Activated CD4-positive, alpha-beta T cell treated with anti-CD3 and anti-CD28 coated beads for 36 hours (primary cell): Measurements from ENCODE around the gene FER. TPM values are rescaled to one million over a fixed set of nuclear protein-coding genes. Genes with fewer than 3 reads are reported as not detected.

ENCODE experiments used
- ATAC-seq: fragments of 200-7000 bp; cut with Tn5 transposase; one replicate; pipeline ENCODE4 v1.10.0; 2021; ENCODE audit warnings: mild to moderate bottlenecking, moderate library complexity
- CTCF ChIA-PET: fragments of 350-600 bp; sonication (Branson Sonifier 250); formaldehyde crosslinking; loops from one replicate; lab custom pipeline; 2021; ENCODE audit warnings: antibody characterized with exemption; lab: Charles Lee
- POLR2A ChIA-PET: fragments of 350-600 bp; sonication (Branson Sonifier 250); formaldehyde crosslinking; loops from one replicate; lab custom pipeline; 2021; ENCODE audit warnings: antibody characterized with exemption, inconsistent platforms; lab: Charles Lee
- DNase-seq: peaks from one replicate; pipeline ENCODE4 v3.0.0-alpha.2; 2020
- H3K27ac Mint-ChIP-seq: one replicate; pipeline ENCODE4 v1.8.0; 2021; ENCODE audit warnings: mixed read lengths
- H3K27me3 Mint-ChIP-seq: one replicate; pipeline ENCODE4 v1.8.0; 2021; ENCODE audit warnings: mixed read lengths
- H3K36me3 Mint-ChIP-seq: one replicate; pipeline ENCODE4 v1.8.0; 2021; ENCODE audit warnings: low read depth, mixed read lengths
- H3K4me1 Mint-ChIP-seq: one replicate; pipeline ENCODE4 v1.8.0; 2021; ENCODE audit warnings: mixed read lengths
- H3K4me3 Mint-ChIP-seq: one replicate; pipeline ENCODE4 v1.8.0; 2021; ENCODE audit warnings: mild to moderate bottlenecking, moderate library complexity, mixed read lengths
- H3K9me3 Mint-ChIP-seq: one replicate; pipeline ENCODE4 v1.8.0; 2021; ENCODE audit warnings: low read depth, mixed read lengths
- intact Hi-C, 2 experiments: fragments of 100-400 bp; cut with DNase I in 1 of 2; cut with micrococcal nuclease in 1 of 2; formaldehyde crosslinking; loops; one replicate each; pipeline versions ENCODE4 v1.14.2 to v1.15.1; 2022 to 2024; cut with DNase I, micrococcal nuclease
- total RNA-seq, 2 experiments: library from RNA; stranded (reverse); gene quantifications; one replicate each; pipeline ENCODE4 v1.2.3, GENCODE V29; 2021

FER gene
- total RNA-seq, 2 experiments from 2014 or later = 9.3 to 9.9 TPM

DNA sequence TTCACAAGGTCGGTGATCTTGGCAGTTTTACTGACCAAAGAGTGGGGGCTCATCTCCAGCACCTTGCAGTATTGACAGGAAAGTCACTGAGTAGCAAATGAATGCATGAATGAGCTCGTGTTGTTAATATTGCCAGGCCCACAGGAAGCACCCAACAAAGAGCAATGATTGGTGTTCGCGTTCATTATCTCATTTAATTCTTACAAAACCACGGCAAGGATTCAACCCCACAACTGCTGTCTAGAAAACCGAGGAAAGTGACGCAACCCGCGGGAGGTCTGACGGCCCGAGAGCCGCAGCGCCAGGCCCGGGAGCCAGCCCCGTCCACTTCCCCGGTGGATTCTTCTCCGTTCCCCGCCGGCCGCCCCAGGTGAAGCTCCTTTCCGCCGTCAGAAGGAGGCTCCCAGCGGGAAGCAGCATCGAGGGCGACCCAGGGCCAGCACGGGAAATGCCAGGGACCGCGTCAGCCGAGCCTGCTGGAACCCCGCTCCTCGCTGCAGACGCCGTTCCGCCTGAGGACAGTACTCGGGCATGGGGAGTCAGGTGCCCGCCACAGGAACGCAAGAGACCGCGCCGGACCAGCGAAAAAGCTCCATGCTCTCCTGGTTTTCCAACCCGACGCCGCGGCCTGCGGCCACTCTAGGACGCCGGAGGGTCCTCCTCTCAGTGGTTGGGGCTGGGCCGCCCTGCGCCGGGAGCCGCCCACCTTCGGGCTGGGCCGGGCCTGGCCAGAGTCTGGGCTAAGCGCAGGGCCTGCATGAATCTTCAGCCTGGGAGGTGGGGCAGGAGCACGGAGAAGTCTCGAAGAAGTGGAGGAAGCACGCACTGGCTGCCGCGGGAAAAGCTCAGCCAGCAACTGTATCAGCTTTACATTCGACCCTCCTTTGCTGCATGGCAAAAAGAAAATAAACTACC is 19.8 kb upstream of the FER start:
- peaks cover 19% of the 10 kb centered on the region for H3K4me1 Mint-ChIP-seq
- H3K4me3 Mint-ChIP-seq = peak overlapping the region; percentile 58
- POLR2A ChIA-PET = no interaction called here
- H3K9me3 Mint-ChIP-seq = no peaks in the 10 kb centered on the region
- peak; percentile 54 for DNase-seq
- ATAC-seq = peak; percentile 77
- H3K27me3 Mint-ChIP-seq = peaks cover 32% of the 10 kb centered on the region
- H3K27ac Mint-ChIP-seq = peak overlapping the region; percentile 66
- CTCF ChIA-PET = interaction anchor here (0.7 to 0.8 kb wide), 2 partner anchors 13 to 102 kb away, joined by 3 to 4 read pairs; no protein-coding TSS in a partner anchor
- intact Hi-C loops = loop anchor here (1.0 to 5.0 kb wide), 3 partner anchors 19 to 684 kb away; partner anchors contain the start of gene FER (in 1 of the 2)
- H3K36me3 Mint-ChIP-seq = no peaks in the 10 kb centered on the region

DNA sequence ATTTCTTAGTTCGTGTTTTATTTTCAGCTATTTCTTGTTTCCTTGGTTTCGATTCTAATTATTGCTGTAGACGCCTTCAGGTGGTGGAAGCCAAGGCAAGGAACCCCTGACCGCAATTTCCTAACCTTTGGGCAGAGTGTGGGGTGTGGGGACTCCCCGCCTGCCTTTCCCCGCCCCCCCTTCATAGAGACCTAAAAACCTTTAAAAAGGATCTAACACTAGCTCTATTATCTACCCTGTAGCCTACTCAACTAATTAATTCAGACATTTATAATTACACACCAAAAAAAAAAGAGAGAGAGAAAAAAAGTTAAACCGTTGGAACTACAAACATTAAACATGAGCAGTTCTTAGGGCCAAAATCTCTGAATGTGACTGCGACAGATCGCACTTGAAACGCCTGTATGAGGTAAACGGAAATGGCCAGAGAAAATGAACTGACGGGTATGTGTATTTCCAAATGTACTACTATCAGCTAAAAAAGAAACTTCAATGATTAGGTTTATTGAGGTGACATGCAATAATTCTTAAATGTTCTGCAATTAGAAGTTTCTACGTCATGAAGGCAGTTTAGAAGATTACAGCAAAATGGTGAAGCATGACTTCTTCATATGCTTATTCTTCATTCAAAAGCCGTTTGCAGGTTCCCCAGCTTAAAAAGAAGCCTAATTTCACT is 19.0 kb upstream of the FER start:
- Mint-ChIP-seq H3K36me3 (no peaks in the 10 kb centered on the region), H3K27me3 (peaks cover 36% of the 10 kb centered on the region)
- peak; percentile 68 for ATAC-seq

DNA sequence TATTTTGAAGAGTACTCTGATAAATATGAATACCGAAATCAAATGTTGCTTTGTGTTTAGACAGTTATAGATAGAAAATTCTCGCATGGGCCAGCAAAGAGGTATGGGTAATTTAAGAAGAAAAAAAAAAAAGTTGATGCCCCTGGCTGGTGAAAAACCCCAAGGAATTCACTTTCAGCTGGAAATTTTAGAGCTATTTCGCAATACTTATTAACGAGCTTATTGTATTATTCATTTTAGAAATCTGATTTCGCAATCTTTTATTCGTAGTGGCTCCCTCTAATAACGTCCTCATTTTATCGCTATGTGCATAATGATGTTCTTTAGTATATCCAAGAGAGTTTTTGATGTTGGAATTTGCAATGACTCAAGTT is 18.5 kb upstream of the FER start:
- POLR2A ChIA-PET = no interaction called here
- DNase-seq (no peak), ATAC-seq (no peak)
- Mint-ChIP-seq H3K27me3 (peaks cover 36% of the 10 kb centered on the region), H3K27ac (no peak overlapping the region), H3K9me3 (no peaks in the 10 kb centered on the region), H3K4me3 (no peak overlapping the region), H3K36me3 (no peaks in the 10 kb centered on the region), H3K4me1 (peaks cover 19% of the 10 kb centered on the region)
- CTCF ChIA-PET = interaction anchor here (0.6 to 1.2 kb wide), 5 partner anchors 13 to 1951 kb away, joined by 3 to 4 read pairs (median 3); no protein-coding TSS in a partner anchor
- intact Hi-C loops = loop anchor here in 1 of 2 experiments (2.0 to 5.0 kb wide), 2 partner anchors 20 to 683 kb away; no protein-coding TSS in a partner anchor

More for the DNA sequence above, 19.0 kb upstream of the FER start:
- H3K4me3 Mint-ChIP-seq = peak overlapping the region; percentile 58
- POLR2A ChIA-PET = no interaction called here
- H3K9me3 Mint-ChIP-seq = no peaks in the 10 kb centered on the region
- intact Hi-C loops = loop anchor here (1.0 to 5.0 kb wide), 3 partner anchors 19 to 684 kb away; partner anchors contain the start of gene FER (in 1 of the 2)
- peak; percentile 67 for DNase-seq
- CTCF ChIA-PET = interaction anchor here (0.6 to 0.8 kb wide), 3 partner anchors 12 to 331 kb away, joined by 3 read pairs; no protein-coding TSS in a partner anchor
- peak overlapping the region; percentile 1 for H3K27ac Mint-ChIP-seq
- peaks cover 19% of the 10 kb centered on the region for H3K4me1 Mint-ChIP-seq

DNA sequence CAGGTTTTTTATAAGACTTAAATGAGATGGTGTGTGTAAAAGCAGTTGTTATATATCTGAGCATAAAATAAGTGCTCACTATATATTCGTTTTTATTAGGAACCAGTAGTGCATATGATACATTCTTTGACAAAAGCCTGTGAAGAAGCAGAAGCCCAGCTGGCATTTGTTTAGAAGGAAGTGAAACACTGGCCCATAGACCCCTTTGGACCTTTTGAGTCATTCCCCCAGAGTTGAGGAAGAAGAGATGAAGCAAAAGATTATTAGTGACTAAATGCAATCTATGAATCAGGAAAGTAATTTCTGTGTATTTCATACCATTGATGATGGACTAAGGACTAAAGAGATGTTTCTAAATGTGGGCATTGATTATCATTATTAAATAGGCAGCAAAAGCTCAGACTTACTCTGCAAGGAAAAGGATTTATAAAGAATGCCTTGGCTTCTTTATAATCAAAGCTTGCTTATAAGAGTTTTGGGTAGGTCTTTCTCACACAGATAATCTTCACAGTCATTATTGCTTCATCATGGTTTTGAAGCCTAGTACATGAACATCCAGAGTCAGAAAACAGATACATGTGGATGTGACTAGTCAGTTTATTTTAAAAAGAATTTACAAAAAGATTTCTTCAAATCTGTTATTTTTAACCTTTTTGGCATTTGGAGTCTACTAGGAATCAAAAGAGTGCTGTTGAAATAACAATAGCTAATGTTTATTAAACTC is 16.9 kb upstream of the FER start:
- POLR2A ChIA-PET = no interaction called here

DNA sequence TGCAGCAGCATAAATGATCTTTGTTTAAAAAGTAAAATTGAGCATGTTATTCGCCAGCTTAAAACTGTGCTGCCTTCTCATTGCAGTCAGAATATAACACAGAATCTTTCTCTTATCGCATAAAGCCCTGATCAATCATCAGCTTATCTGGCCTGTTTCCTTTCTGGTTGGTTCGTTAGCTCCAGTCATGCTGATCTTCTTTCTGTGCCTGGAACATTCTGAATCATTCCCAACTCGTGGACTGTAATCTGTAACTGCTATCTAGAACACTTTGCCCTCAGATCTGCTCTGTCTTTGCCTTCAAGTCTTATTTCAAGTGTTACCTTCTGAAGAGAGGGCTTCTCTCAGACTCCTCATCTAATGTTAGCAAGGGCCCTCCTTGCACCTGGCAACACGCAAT is 11.9 kb upstream of the FER start:
- H3K27me3 Mint-ChIP-seq = peaks cover 22% of the 10 kb centered on the region
- ATAC-seq (no peak), DNase-seq (no peak)
- ChIA-PET POLR2A (no interaction called here), CTCF (no interaction called here)
- H3K4me1 Mint-ChIP-seq = no peaks in the 10 kb centered on the region
- no peak overlapping the region for H3K4me3 Mint-ChIP-seq
- H3K9me3 Mint-ChIP-seq = no peaks in the 10 kb centered on the region
- no peaks in the 10 kb centered on the region for H3K36me3 Mint-ChIP-seq
- no peak overlapping the region for H3K27ac Mint-ChIP-seq
- intact Hi-C loops = no loop called here

More for the DNA sequence above, 16.9 kb upstream of the FER start:
- intact Hi-C loops = no loop called here
- Mint-ChIP-seq H3K27me3 (peaks cover 35% of the 10 kb centered on the region), H3K9me3 (no peaks in the 10 kb centered on the region), H3K4me3 (no peak overlapping the region), H3K27ac (no peak overlapping the region), H3K36me3 (no peaks in the 10 kb centered on the region), H3K4me1 (peaks cover 19% of the 10 kb centered on the region)
- CTCF ChIA-PET = no interaction called here
- DNase-seq = no peak
- no peak for ATAC-seq

DNA sequence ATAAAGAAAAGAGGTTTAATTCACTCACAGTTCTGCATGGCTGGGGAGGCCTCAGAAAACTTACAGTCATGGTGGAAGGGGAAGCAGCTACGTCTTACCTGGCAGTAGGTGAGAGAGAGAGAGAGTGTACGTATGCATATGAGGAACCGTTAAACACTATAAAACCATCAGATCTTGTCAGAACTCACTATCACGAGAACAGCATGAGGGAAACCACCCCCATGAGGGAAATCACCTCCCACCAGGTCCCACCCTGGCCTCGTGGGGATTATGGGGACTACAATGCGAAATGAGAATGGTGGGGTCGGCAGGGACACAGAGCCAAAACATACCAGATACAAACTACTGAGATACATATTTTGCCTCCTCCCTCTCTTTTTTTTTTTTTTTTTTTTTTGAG is 10.8 kb upstream of the FER start:
- Mint-ChIP-seq H3K4me1 (no peaks in the 10 kb centered on the region), H3K27ac (no peak overlapping the region), H3K36me3 (no peaks in the 10 kb centered on the region), H3K27me3 (peaks cover 22% of the 10 kb centered on the region), H3K4me3 (no peak overlapping the region), H3K9me3 (no peaks in the 10 kb centered on the region)
- ChIA-PET CTCF (no interaction called here), POLR2A (no interaction called here)
- DNase-seq (no peak), ATAC-seq (no peak)
- intact Hi-C loops = no loop called here

DNA sequence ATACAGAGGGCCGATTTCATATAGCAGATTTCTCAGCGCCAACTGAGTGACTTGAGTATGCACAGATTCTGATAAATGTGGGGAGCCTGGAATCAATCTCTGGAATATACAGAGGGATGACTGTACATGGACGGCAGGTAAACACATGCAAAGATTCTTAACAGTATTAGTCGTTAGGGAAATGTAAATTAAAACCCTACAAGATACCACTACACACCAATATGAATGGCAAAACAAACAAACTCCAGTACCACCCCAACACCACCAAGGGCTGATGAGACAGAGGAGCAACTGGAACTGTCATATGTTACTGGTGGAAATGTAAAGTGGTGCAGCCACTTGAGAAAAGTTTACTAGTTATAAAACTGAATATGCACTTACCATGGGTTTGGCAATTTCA is 8.3 kb upstream of the FER start:
- ChIA-PET CTCF (no interaction called here), POLR2A (no interaction called here)
- H3K27ac Mint-ChIP-seq = no peak overlapping the region

DNA sequence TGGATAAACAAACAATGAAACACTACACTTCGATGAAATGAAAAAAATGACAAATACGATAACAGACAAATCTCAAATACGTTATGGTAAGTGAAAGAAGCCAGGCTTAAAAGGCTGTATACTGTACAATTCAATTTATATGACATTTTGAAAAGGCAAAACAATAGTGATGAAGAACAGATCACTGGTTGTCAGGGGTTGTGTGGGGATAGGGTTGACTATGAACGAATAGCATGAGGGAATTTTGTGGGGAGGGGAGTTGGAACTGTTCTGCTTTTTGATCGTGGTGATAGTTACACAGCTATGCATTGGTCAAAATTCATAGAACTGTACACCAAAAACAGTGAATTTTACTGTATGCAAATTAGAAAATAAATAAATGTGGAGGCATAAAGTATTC is 7.8 kb upstream of the FER start:
- DNase-seq = no peak
- intact Hi-C loops = loop anchor here in 1 of 2 experiments (10.0 kb wide), 1 partner anchor 1345 kb away; no protein-coding TSS in a partner anchor
- Mint-ChIP-seq H3K4me3 (no peak overlapping the region), H3K36me3 (no peaks in the 10 kb centered on the region), H3K4me1 (no peaks in the 10 kb centered on the region), H3K9me3 (no peaks in the 10 kb centered on the region), H3K27me3 (peaks cover 13% of the 10 kb centered on the region), H3K27ac (no peak overlapping the region)
- ChIA-PET POLR2A (no interaction called here), CTCF (no interaction called here)
- ATAC-seq = no peak

More for the DNA sequence above, 8.3 kb upstream of the FER start:
- intact Hi-C loops = no loop called here
- Mint-ChIP-seq H3K4me1 (no peaks in the 10 kb centered on the region), H3K36me3 (no peaks in the 10 kb centered on the region), H3K27me3 (peaks cover 13% of the 10 kb centered on the region), H3K9me3 (no peaks in the 10 kb centered on the region), H3K4me3 (no peak overlapping the region)
- ATAC-seq = no peak
- DNase-seq = no peak

DNA sequence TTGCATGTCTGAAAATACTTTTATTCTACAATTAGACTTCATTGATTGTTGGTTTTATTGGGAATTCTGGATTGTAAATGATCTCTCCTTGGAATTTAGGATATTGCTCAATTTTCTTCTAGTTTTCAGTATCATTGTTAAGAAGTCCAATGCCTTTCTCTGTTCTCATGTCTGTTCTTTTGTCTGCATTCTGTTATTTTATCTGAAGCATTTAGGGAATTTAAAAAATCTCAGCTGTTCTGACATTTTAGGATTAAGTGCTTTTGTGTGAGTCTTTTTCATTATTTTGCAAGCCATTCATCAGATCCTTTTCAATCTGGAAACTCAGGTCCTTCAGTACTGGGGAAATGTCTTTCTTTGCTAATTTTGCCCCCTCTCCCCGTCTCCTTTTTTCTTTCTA is 4.4 kb upstream of the FER start:
- intact Hi-C loops = loop anchor here in 1 of 2 experiments (10.0 kb wide), 1 partner anchor 1341 kb away; no protein-coding TSS in a partner anchor
- Mint-ChIP-seq H3K4me1 (peaks cover 9% of the 10 kb centered on the region), H3K36me3 (no peaks in the 10 kb centered on the region), H3K27ac (no peak overlapping the region), H3K4me3 (no peak overlapping the region), H3K27me3 (peaks cover 3% of the 10 kb centered on the region), H3K9me3 (no peaks in the 10 kb centered on the region)
- CTCF ChIA-PET = no interaction called here
- DNase-seq = no peak
- no peak for ATAC-seq
- POLR2A ChIA-PET = no interaction called here

DNA sequence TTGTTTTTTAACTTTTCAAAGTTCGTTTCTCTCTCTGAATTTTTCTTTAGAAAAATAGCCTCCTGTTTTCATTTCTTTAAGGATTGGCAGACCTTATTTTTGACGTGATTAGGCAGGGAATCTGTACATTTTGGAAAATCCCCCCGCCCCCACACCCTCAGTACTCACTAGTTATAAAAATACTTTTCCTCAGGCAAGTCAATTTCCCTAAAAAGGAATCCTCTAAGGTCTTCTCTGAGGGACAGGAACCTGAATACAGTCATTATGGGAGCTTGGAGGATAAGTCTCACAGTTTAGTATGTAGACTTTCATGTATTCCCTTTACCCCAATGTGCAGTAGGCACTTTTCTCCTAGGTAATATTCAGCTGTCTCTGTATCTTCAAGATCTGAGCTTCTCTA is 3.9 kb upstream of the FER start:
- intact Hi-C loops = loop anchor here in 1 of 2 experiments (10.0 kb wide), 1 partner anchor 1341 kb away; no protein-coding TSS in a partner anchor
- ChIA-PET CTCF (no interaction called here), POLR2A (no interaction called here)
- H3K4me1 Mint-ChIP-seq = peaks cover 9% of the 10 kb centered on the region
- H3K4me3 Mint-ChIP-seq = no peak overlapping the region
- peaks cover 3% of the 10 kb centered on the region for H3K27me3 Mint-ChIP-seq
- DNase-seq = no peak
- no peak overlapping the region for H3K27ac Mint-ChIP-seq
- ATAC-seq = no peak
- no peaks in the 10 kb centered on the region for H3K36me3 Mint-ChIP-seq
- no peaks in the 10 kb centered on the region for H3K9me3 Mint-ChIP-seq
